ENCODE results near the gene B4GALT7.
"Not testable (repeated sequence)": the region's sequence is repeated elsewhere in the genome, so short reads cannot be mapped to it uniquely, and the experiment has no call there.

B4GALT7 gene

GRCh38 chr5:177610770-177611445 lies 11.0 kb downstream of the B4GALT7 start:
- H3K4me3 Mint-ChIP-seq, result no peak overlapping the region
- no peaks in the 10 kb centered on the region for H3K9me3 Mint-ChIP-seq
- peak overlapping the region; percentile 83 for H3K27ac Mint-ChIP-seq
- ATAC-seq, result no peak
- H3K36me3 Mint-ChIP-seq, result peaks cover 30% of the 10 kb centered on the region
- H3K4me1 Mint-ChIP-seq, result peaks cover 17% of the 10 kb centered on the region
- DNase-seq (ENCODE audit: low spot score in 2 of 2), result no peak

- Mint-ChIP-seq H3K4me1 (peaks cover 10% of the 10 kb centered on the region), H3K9me3 (no peaks in the 10 kb centered on the region), H3K36me3 (peaks cover 27% of the 10 kb centered on the region), H3K4me3 (no peak overlapping the region), H3K27ac (peak overlapping the region; percentile 84)
- no peak for DNase-seq (ENCODE audit: low spot score in 2 of 2)
- peak; percentile 4 for ATAC-seq
Observed at GRCh38 chr5:177611446-177612214, 11.7 kb downstream of the B4GALT7 start.

- Mint-ChIP-seq H3K4me1 (peaks cover 3% of the 10 kb centered on the region), H3K9me3 (no peaks in the 10 kb centered on the region), H3K36me3 (peaks cover 25% of the 10 kb centered on the region), H3K4me3 (no peak overlapping the region), H3K27ac (peak overlapping the region; percentile 84)
- ATAC-seq, result no peak
- no peak for DNase-seq (ENCODE audit: low spot score in 2 of 2)
Observed at GRCh38 chr5:177612215-177612673, 12.3 kb downstream of the B4GALT7 start.

GRCh38 chr5:177620560-177620959 lies 20.6 kb downstream of the B4GALT7 start:
- Mint-ChIP-seq H3K27ac (no peak overlapping the region), H3K36me3 (peaks cover 57% of the 10 kb centered on the region), H3K4me1 (no peaks in the 10 kb centered on the region), H3K9me3 (no peaks in the 10 kb centered on the region), H3K4me3 (no peak overlapping the region)
- ATAC-seq (no peak), DNase-seq (ENCODE audit: low spot score in 2 of 2) (no peak)

- H3K36me3 Mint-ChIP-seq, result peaks cover 47% of the 10 kb centered on the region
- H3K27ac Mint-ChIP-seq; ATAC-seq; H3K4me3 Mint-ChIP-seq; H3K9me3 Mint-ChIP-seq; H3K4me1 Mint-ChIP-seq; DNase-seq (ENCODE audit: low spot score in 2 of 2): not testable (repeated sequence)
Observed at GRCh38 chr5:177624172-177624571, 24.2 kb downstream of the B4GALT7 start.

GRCh38 chr5:177630186-177630585 lies 30.3 kb downstream of the B4GALT7 start:
- not testable (repeated sequence) for H3K27ac Mint-ChIP-seq; H3K4me1 Mint-ChIP-seq; H3K9me3 Mint-ChIP-seq; ATAC-seq; H3K4me3 Mint-ChIP-seq; DNase-seq (ENCODE audit: low spot score in 2 of 2)
- H3K36me3 Mint-ChIP-seq, result peaks cover 12% of the 10 kb centered on the region

- H3K36me3 Mint-ChIP-seq; H3K27ac Mint-ChIP-seq; H3K4me1 Mint-ChIP-seq; H3K9me3 Mint-ChIP-seq; ATAC-seq; H3K4me3 Mint-ChIP-seq; DNase-seq (ENCODE audit: low spot score in 2 of 2): not testable (repeated sequence)
Observed at GRCh38 chr5:177634912-177635311, 35.0 kb downstream of the B4GALT7 start.

GRCh38 chr5:177645462-177645861 lies 45.5 kb downstream of the B4GALT7 start:
- ATAC-seq, result peak; percentile 86
- H3K4me3 Mint-ChIP-seq; H3K27ac Mint-ChIP-seq; H3K9me3 Mint-ChIP-seq; DNase-seq (ENCODE audit: low spot score in 2 of 2); H3K4me1 Mint-ChIP-seq; H3K36me3 Mint-ChIP-seq: not testable (repeated sequence)

- not testable (repeated sequence) for H3K4me1 Mint-ChIP-seq; ATAC-seq; H3K36me3 Mint-ChIP-seq; DNase-seq (ENCODE audit: low spot score in 2 of 2); H3K4me3 Mint-ChIP-seq; H3K27ac Mint-ChIP-seq; H3K9me3 Mint-ChIP-seq
Observed at GRCh38 chr5:177651235-177651634, 51.3 kb downstream of the B4GALT7 start.

- not testable (repeated sequence) for H3K4me3 Mint-ChIP-seq; H3K36me3 Mint-ChIP-seq; DNase-seq (ENCODE audit: low spot score in 2 of 2); H3K27ac Mint-ChIP-seq; H3K4me1 Mint-ChIP-seq; H3K9me3 Mint-ChIP-seq; ATAC-seq
Observed at GRCh38 chr5:177657846-177658245, 57.9 kb downstream of the B4GALT7 start.

GRCh38 chr5:177658542-177658941 lies 58.6 kb downstream of the B4GALT7 start:
- not testable (repeated sequence) for ATAC-seq; H3K4me1 Mint-ChIP-seq; H3K4me3 Mint-ChIP-seq; H3K9me3 Mint-ChIP-seq; H3K36me3 Mint-ChIP-seq; H3K27ac Mint-ChIP-seq; DNase-seq (ENCODE audit: low spot score in 2 of 2)

Data from stimulated activated effector memory CD8-positive, alpha-beta T cell treated with anti-CD3 and anti-CD28 coated beads, Interleukin-12 subunit alpha, Interleukin-12 subunit beta, amount 100 ng/mL, for 72 hours (primary cell).